ENCODE measurements around the gene XAF1.
A peak's percentile ranks its signal among the peaks of the same experiment; 100 is the strongest.

DNA sequence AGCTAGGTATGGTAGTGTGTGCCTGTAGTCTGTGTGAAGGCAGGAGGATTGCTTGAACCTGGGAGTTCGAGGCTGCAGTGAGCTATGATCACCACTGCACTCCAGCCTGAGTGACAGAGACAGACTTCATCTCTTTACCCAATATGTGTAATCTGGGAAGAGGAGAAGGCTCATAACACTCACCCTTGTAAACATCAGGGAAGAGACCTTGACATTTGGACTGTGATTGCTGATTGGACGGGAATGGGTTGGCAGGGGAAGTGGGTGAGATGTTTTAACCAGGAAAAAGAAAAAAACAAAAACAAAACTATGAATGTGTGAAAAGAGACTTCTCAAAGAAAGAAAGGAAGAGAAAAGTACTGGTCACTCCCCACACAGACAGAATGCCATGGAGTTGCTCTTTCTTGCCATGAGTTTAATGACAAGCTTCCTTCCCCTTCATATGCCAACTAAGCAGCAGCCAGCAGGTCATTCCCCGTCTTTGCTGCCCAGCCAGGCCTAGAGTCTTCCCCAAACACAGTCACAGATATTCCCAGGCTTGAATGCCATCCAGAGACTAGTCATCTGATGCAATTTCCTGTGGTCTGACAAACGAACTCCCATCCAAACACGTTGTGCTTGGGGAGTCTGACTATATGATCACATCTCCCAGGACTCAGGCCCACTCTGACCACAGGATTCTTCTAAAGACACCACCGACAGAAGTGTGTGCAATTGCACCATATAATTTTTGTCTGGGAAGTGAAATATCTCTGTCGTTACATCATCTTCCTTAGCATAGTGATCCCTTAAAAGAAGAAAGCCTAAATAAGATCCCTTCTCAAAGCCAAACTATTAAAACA lies 3.6 kb upstream of the XAF1 start:
- TF ChIP-seq POLR2A (IDR thresholded peaks at IDR 0.05) (peak; percentile 30), EP300 (IDR thresholded peaks at IDR 0.05) (peak; percentile 38)
- TF ChIP-seq, protein P1, sequence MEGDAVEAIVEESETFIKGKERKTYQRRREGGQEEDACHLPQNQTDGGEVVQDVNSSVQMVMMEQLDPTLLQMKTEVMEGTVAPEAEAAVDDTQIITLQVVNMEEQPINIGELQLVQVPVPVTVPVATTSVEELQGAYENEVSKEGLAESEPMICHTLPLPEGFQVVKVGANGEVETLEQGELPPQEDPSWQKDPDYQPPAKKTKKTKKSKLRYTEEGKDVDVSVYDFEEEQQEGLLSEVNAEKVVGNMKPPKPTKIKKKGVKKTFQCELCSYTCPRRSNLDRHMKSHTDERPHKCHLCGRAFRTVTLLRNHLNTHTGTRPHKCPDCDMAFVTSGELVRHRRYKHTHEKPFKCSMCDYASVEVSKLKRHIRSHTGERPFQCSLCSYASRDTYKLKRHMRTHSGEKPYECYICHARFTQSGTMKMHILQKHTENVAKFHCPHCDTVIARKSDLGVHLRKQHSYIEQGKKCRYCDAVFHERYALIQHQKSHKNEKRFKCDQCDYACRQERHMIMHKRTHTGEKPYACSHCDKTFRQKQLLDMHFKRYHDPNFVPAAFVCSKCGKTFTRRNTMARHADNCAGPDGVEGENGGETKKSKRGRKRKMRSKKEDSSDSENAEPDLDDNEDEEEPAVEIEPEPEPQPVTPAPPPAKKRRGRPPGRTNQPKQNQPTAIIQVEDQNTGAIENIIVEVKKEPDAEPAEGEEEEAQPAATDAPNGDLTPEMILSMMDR (IDR thresholded peaks at IDR 0.05), result peak in 1 of 3 donors; percentile 12
